Cardiac fibroblast (primary cell): ENCODE results near the gene GPATCH2L.

Experiments used
- DNase-seq, 2 donors: peaks; one replicate each; pipeline versions ENCODE4 v3.0.0 to v3.0.0-alpha.2; 2010; ENCODE audit warnings: low read depth in 2 of 2
- H3K4me3 ChIP-seq, 2 donors: replicated peaks in 1 of 2; 1 replicate in 1 of 2; 2 replicates in 1 of 2; pipeline ENCODE4 v1.5.1; 2011; ENCODE audit warnings: low read depth in 2 of 2, low read length in 2 of 2, mild to moderate bottlenecking in 2 of 2, moderate library complexity in 1 of 2
- CTCF ChIP-seq: IDR thresholded peaks from one replicate; pipeline ENCODE4 v1.5.1; 2011; ENCODE audit warnings: low read depth, mild to moderate bottlenecking, low read length, inconsistent platforms

GPATCH2L gene

GRCh38 chr14:76115010-76115422 is 36.7 kb upstream of the GPATCH2L start:
- TF ChIP-seq CTCF: no peak
- no peak overlapping the region for H3K4me3 ChIP-seq
- no peak for DNase-seq

- no peak for DNase-seq
- no peak for TF ChIP-seq CTCF
- no peak overlapping the region for H3K4me3 ChIP-seq
Measured at GRCh38 chr14:76117789-76118484, 33.8 kb upstream of the GPATCH2L start.

DNA sequence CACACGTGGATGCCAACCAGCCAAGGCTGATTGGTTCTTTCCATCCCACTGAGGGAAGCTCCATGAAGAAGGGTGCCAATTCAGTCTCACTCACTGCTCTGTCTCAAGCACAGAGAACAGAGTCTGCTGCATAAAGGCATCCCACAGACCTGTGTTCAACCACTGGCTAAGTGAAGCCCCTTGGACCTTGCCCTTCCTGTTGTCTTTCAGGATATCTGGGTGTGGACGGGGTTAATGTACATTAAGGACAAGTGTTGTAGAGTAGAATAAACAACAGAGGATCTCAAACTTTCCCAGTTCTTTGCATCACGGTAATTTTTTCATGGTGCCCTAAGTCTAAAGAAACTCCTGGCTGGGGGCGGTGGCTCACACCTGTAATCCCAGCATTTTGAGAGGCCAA is 33.1 kb upstream of the GPATCH2L start:
- no peak for DNase-seq
- TF ChIP-seq CTCF: no peak
- no peak overlapping the region for H3K4me3 ChIP-seq

- H3K4me3 ChIP-seq: no peak overlapping the region
- TF ChIP-seq CTCF: no peak
- no peak for DNase-seq
Measured at GRCh38 chr14:76121089-76121748, 30.5 kb upstream of the GPATCH2L start.

GRCh38 chr14:76123426-76124225 is 28.1 kb upstream of the GPATCH2L start:
- no peak for DNase-seq
- TF ChIP-seq CTCF: no peak
- no peak overlapping the region for H3K4me3 ChIP-seq

DNA sequence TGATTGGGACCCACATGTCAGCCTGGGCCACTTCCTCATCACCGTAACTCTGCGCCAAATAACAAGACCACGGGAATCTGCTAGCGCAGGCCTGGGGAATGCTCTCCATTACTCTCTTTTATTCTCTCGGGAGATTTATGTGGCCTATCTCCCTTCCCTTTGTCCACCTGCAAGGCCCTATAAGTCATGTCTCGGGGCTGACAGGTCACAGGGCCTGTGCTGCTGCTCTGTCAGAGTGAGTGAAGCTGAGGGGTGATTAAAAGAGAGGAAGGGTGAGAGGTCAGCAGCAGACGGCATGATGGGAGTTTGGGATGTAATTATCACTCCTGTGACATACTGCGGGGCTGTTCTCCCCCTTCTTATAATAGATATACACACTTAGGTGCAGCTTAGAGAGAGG is 26.2 kb upstream of the GPATCH2L start:
- no peak for TF ChIP-seq CTCF
- no peak for DNase-seq
- H3K4me3 ChIP-seq: no peak overlapping the region
